IMR-90 (cell line): Measurements from ENCODE around the gene CROCC2. TPM values are rescaled to one million over a fixed set of nuclear protein-coding genes. Genes with fewer than 3 reads are reported as not detected.

ENCODE experiments used
- SMC3 ChIP-seq: fragments of 150-350 bp; IDR thresholded peaks from 2 replicates; pipeline ENCODE4 v1.6.1; 2016; ENCODE audit warnings: low read depth, mild to moderate bottlenecking, antibody characterized with exemption, low read length, moderate library complexity
- polyA plus RNA-seq, 3 experiments: library from polyadenylated mRNA; depleted of rRNA; stranded (reverse); fragments of >200 nt; gene quantifications; 2 replicates each; pipeline ENCODE4 v1.2.3, GENCODE V29; 2012; ENCODE audit warnings: low replicate concordance in 1 of 3
- total RNA-seq: library from RNA; depleted of rRNA; stranded (reverse); fragments of >200 nt; gene quantifications from 2 replicates; pipeline ENCODE4 v1.2.3, GENCODE V29; 2012
- TF ChIP-seq, protein P1 (sequence below): fragments of 150-350 bp; IDR thresholded peaks from 2 replicates; pipeline ENCODE4 v1.6.1; 2016; ENCODE audit warnings: low read depth, mild to moderate bottlenecking, low read length, moderate library complexity, borderline replicate concordance

CROCC2 gene
- total and polyA plus RNA-seq, 2 of the 4 experiments (the other 2 are of a cell fraction), result not detected

DNA sequence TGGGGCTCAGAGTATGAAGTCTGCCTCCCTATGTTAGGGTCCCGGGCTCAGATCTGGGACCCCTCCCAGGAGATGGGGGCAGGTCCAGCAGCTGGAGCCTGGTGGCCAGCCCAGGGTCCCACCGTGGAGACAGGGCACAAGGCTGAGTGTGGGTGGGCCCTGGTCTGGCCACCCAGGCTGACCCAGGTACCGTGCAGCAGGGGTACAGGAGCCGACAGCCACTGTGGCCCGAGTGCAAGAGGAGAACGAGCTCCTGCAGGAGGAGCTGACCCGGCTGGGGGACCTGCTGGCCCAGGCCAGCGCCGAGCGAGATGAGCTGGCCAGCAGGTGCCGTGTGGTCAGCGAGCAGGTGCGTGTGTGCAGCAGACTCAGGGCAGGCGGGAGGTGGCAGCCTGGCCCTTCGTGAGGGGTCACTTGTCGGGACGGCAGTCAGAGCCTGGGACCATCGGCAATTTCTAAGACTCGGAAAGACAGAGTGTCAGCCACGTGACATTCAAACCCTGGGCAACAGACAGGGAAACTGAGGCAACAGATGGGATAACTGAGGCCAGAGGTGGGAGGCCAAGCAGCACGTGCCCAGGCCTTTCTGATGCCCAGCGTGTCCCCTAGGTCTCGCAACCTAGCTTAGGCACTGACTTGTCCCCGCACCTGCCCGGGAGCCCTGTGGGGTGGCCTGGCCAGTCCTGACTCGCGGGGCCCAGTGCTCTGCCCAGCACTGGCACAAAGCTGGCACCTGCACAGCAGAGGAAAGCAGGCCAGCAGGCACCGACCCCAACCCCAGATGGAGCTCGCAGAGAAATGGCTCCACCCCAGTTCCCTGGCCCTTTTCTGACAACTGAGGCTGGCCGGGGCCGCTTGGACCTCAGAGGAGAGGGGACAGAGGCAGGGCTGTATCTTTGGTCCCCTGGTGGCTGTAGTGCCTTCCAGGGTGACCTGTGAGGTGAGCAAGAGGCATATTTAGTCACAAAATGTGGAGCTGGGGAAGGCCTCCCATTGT, 13.9 kb downstream of the CROCC2 start (continued):
- TF ChIP-seq, protein P1, sequence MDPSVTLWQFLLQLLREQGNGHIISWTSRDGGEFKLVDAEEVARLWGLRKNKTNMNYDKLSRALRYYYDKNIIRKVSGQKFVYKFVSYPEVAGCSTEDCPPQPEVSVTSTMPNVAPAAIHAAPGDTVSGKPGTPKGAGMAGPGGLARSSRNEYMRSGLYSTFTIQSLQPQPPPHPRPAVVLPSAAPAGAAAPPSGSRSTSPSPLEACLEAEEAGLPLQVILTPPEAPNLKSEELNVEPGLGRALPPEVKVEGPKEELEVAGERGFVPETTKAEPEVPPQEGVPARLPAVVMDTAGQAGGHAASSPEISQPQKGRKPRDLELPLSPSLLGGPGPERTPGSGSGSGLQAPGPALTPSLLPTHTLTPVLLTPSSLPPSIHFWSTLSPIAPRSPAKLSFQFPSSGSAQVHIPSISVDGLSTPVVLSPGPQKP, result no peak
- TF ChIP-seq SMC3, result no peak
